GM12874 (cell line): ENCODE results near the gene HSDL1.
A peak's percentile ranks its signal among the peaks of the same experiment; 100 is the strongest.

ENCODE experiments used
- CTCF ChIP-seq: IDR thresholded peaks from 2 replicates; pipeline ENCODE4 v1.5.1; 2011; ENCODE audit warnings: low read depth, mild to moderate bottlenecking, control low read depth, low read length, moderate library complexity; ENCODE audit not compliant: insufficient read depth

The HSDL1 gene

DNA sequence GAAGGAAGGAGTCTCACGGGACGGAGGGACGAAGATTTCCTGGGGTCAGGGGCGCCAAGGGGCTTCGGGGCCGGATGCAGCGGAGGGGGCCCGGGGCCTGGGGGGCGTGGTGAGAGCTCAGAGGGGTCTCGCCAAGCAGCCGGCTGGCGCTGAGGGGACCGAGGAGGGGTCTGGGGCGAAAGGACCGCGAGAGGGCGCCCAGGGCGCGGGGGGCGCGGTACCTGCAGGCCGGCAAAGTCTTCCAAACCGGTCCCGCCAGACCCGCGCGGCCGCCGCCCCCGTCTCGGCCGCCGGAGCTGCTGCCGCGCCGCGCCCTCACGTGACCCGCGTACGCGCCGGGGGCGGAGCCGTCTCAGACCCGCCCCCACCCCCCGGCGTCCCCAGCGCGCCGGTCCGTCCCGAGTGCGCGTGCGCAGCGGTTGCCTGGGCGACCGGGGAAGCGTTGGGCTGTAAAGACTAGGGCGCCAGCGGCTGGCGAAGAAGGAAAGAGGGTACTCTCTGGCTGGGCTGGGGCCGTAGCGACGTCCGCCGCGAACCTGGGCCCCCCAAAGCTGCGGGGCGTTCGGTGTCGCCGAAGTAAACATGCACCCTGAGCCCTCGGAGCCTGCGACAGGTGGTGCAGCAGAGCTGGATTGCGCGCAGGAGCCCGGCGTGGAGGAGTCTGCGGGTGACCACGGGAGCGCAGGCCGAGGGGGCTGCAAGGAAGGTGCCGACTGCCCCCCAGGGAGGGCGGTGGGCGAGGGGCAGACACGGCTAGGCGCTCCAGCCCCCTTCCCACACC is at the start of gene HSDL1, which contains the start of gene DNAAF1:
HSDL1 (minus strand) TSS at position 319 of the 781 bp plus-strand sequence. CDS start 13,856 bp downstream, outside the sequence.
DNAAF1 (plus strand) TSS at position 450 of the 781 bp plus-strand sequence; CDS start at position 583, 133 bp downstream.
- peak; percentile 29; the same call in 1 of the 2 replicates for TF ChIP-seq CTCF

GRCh38 chr16:84194018-84194417 is 49.0 kb upstream of the HSDL1 start:
- TF ChIP-seq CTCF, result no peak

DNA sequence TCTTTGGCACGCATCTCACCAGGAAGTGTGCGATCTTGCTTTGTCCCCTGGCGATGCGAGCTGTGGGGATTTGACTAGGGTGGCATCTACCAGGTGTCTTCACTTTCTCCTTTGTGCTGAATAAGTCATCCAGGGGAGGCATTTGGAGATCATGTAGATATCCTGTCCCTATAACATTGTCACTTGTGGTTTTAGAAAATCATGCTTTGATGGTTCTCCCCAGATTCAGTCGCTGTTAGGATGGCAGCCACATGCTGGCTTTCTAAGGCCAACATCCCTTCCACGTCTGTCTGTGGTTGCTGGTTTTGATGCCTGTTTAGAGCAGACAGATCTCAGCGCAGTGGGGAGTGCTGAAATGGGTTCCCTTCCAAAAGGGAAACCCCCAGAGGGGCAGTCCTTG is 48.5 kb upstream of the HSDL1 start:
- TF ChIP-seq CTCF, result no peak

DNA sequence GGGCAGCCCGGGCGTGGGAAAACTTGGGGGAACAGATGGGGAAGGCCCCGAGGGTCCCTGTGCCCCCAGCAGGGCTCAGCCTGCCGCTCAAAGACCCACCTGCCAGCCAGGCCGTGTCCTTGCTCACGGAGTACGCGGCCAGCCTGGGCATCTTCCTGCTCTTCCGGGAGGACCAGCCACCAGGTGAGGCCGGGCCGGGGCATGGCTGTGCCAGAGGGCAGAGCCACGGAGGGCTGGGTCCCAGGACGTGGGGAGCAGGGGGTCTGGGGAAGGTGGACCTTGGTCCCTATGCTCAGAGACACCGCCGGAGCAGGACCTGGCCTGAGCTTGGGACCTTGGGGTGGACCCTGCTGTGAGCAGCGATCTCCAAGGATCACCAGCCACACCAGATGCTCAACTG is 46.5 kb upstream of the HSDL1 start:
- no peak for TF ChIP-seq CTCF

DNA sequence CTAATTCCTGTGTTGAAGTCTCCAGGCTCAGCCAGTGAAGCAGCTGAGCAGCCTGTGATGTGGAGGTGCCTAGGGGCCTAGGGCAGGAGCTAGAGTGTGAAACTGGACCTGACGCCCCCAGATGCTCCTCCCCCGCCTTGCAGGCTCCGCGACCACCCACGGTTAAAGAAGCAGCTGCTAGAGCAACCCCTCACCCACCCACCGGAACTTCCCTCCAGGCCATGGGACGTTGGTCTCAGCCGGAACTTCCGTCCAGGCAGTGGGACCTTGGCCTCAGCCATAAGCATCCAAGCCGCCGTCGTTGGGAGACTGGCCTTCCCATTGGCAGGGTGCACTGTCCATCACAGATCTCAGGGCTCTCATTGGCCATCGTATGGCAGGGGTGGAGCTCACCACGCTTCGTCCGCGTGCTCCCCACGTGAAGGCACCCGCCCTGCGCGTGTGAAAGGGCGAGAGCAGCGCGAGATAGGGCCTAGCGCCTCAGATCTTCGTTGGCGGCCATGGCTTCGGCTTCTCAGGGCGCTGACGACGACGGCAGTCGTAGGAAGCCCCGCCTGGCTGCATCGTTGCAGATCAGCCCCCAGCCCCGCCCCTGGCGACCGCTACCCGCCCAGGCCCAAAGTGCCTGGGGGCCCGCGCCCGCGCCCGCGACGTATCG is 45.9 kb upstream of the HSDL1 start, which contains the start of gene ADAD2:
ADAD2 (plus strand) TSS at position 427 of the 658 bp plus-strand sequence; CDS start at position 501, 74 bp downstream.
- no peak for TF ChIP-seq CTCF

DNA sequence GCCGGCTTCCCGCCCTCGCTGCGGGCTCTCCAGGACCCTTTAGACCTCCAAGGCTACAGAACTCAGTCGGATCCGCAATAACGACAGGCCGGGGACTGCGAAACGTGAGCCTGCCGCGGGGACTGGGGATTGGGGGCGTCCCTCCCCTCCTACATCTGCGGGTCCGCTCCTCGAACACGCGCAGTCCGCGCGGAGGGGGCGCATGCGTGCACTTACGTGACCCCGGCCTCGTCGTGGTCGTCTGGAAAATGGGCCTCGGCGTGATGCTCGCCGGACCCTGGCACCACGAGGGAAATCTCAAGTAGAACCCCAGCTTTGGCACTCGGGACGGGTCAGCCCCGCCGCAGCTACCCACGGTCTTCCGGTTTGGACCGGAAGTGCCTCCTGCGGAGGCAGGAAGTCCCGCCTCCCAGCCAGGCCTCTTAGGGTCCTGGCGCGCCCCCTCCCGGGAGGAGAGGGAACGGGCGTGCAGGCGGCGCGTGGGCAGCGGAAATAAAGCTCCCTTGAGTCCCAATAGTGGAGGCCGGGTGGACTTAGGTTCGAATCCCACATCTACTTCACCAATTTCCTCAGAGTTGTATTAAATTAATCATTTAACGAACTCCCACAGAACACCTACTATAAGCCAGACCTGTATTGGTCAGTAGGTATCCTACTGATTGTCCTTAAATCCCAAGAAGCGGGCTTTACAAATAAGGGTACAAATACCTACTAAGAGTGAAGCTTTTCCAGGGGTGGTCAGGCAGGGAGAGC is 41.9 kb upstream of the HSDL1 start, which contains the start of gene TAF1C:
TAF1C (minus strand) TSS at position 373 of the 753 bp plus-strand sequence. CDS start 2,069 bp downstream, outside the sequence.
- peak; percentile 93 for TF ChIP-seq CTCF

DNA sequence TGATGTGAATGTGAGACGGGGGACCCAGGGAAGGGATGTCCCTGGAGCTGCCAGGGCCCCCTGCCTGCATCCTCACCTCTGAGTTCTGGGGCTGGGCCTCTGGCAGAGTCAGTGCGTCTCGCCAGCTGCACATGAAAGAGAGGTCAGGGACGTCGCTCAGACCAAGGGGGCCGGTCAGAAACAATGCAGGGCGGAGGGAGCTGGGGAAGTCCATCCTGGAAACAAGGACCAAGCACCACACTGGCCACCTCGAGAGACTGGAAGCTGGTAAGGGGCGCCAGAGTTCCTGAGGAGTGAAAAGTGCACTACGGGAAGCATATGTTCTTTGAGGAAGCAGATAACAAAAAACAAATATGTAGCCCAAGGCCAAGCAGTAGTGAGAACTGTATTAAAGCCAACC is 39.8 kb upstream of the HSDL1 start:
- no peak for TF ChIP-seq CTCF
